HG03469 (cell line): ENCODE measurements around the gene REV3L.
"Not testable (repeated sequence)": the region's sequence is repeated elsewhere in the genome, so short reads cannot be mapped to it uniquely, and the experiment has no call there.

Experiments used
- ATAC-seq: cut with Tn5 transposase; IDR thresholded peaks from one replicate; pipeline ENCODE4 v1.9.1; 2021; ENCODE audit warnings: mild to moderate bottlenecking, moderate library complexity, moderate number of reproducible peaks; ENCODE audit not compliant: unreplicated experiment

The REV3L gene

GRCh38 chr6:111267764-111268333 is 215.2 kb downstream of the REV3L start:
- ATAC-seq = no peak

GRCh38 chr6:111266276-111266675 is 216.7 kb downstream of the REV3L start:
- ATAC-seq = no peak

GRCh38 chr6:111265842-111266241 is 217.2 kb downstream of the REV3L start:
- no peak for ATAC-seq

- no peak for ATAC-seq
These were observed 219.2 kb downstream of the REV3L start for GRCh38 chr6:111263837-111264236.

- no peak for ATAC-seq
These were observed 222.3 kb downstream of the REV3L start for GRCh38 chr6:111260570-111261298.

GRCh38 chr6:111259089-111259831 is 223.8 kb downstream of the REV3L start:
- ATAC-seq = peak; percentile 98

GRCh38 chr6:111258615-111259088 is 224.4 kb downstream of the REV3L start:
- no peak for ATAC-seq

GRCh38 chr6:111258010-111258409 is 225.0 kb downstream of the REV3L start:
- no peak for ATAC-seq

- ATAC-seq = no peak
These were observed 226.4 kb downstream of the REV3L start for GRCh38 chr6:111256646-111257045.

GRCh38 chr6:111255838-111256237 is 227.2 kb downstream of the REV3L start:
- ATAC-seq = not testable (repeated sequence)

- no peak for ATAC-seq
These were observed 228.2 kb downstream of the REV3L start for GRCh38 chr6:111254779-111255166.

- ATAC-seq = no peak
These were observed 228.8 kb downstream of the REV3L start for GRCh38 chr6:111254004-111254778.

GRCh38 chr6:111252726-111253125 is 230.3 kb downstream of the REV3L start:
- no peak for ATAC-seq

- peak; percentile 52 for ATAC-seq
These were observed 232.1 kb downstream of the REV3L start for GRCh38 chr6:111250791-111251354.
